Fibroblast of lung (primary cell): ENCODE results near the gene CHMP4B.

ENCODE experiments used
- CTCF ChIP-seq, 2 donors: IDR thresholded peaks in 1 of 2; conservative IDR thresholded peaks in 1 of 2; 1 replicate in 1 of 2; 2 replicates in 1 of 2; pipeline ENCODE4 v1.5.1; 2011 to 2012; ENCODE audit warnings: low read length in 2 of 2, control low read depth in 1 of 2, inconsistent platforms in 1 of 2, low read depth in 1 of 2, mild to moderate bottlenecking in 1 of 2
- EZH2 ChIP-seq: IDR thresholded peaks from 2 replicates; pipeline ENCODE4 v1.5.1; 2012; ENCODE audit warnings: low read length, control low read depth, mild to moderate bottlenecking; ENCODE audit errors: missing control alignments

DNA sequence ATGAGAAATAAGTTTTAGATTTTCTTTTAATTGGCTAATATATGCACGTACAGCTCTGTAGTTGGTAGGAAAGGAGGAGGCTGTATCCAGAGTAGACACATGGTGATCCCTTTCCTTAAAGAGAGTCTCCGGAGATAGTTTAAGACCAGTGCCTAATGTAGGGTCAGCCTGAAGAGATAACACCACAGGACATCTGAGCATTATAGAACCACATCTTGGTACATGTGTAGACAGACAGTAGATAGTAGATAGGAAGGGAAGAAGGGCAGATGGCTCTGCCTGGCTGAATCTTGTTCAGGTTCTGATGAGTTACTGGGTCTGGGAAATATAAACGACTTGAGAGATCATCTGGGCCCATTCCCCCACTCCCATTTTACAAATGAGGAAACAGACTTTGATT lies 18.5 kb downstream of the CHMP4B start:
- no peak for TF ChIP-seq EZH2
- no peak for TF ChIP-seq CTCF (conservative IDR thresholded peaks at IDR 0.05 in 1 of 2, IDR thresholded peaks at IDR 0.05 in 1 of 2; ENCODE audit: low read depth in 1 of 2, low read length in 2 of 2)
